Neural cell (in vitro differentiated cells): ENCODE data around the gene PGM1.
A peak's percentile ranks its signal among the peaks of the same experiment; 100 is the strongest.

Experiments
- CTCF ChIP-seq: fragments of 450-650 bp; IDR thresholded peaks from 2 replicates; pipeline ENCODE4 v1.5.1; 2014; ENCODE audit warnings: antibody characterized with exemption, mild to moderate bottlenecking, moderate library complexity; ENCODE audit not compliant: poor library complexity, severe bottlenecking
- EZH2 ChIP-seq: fragments of 200-600, 300-800 bp; shearing (Covaris generic), sonication (generic); IDR thresholded peaks from 2 replicates; pipeline ENCODE4 v1.6.1; 2014; ENCODE audit warnings: antibody characterized with exemption, low read length, borderline replicate concordance, mild to moderate bottlenecking; ENCODE audit not compliant: insufficient read depth, poor library complexity, severe bottlenecking
- MXI1 ChIP-seq: fragments of 450-650 bp; conservative IDR thresholded peaks from 2 replicates; pipeline ENCODE4 v1.6.1; 2014; ENCODE audit warnings: antibody characterized with exemption, mild to moderate bottlenecking; ENCODE audit not compliant: poor library complexity, severe bottlenecking
- POLR2AphosphoS5 ChIP-seq: IDR thresholded peaks from 2 replicates; pipeline ENCODE4 v1.6.1; 2012
- RAD21 ChIP-seq: fragments of 450-650 bp; conservative IDR thresholded peaks from 2 replicates; pipeline ENCODE4 v1.6.1; 2014; ENCODE audit warnings: antibody characterized with exemption, mild to moderate bottlenecking, moderate library complexity
- REST ChIP-seq: IDR thresholded peaks from 2 replicates; pipeline ENCODE4 v1.6.1; 2012; ENCODE audit warnings: borderline replicate concordance
- SMC3 ChIP-seq: fragments of 450-650 bp; conservative IDR thresholded peaks from 2 replicates; pipeline ENCODE4 v1.6.1; 2014; ENCODE audit warnings: antibody characterized with exemption, mild to moderate bottlenecking, moderate library complexity; ENCODE audit not compliant: poor library complexity
- TAF1 ChIP-seq: IDR thresholded peaks from 2 replicates; pipeline ENCODE4 v1.6.1; 2012; ENCODE audit warnings: low read depth

- peak; percentile 87 for TF ChIP-seq MXI1
- TF ChIP-seq CTCF: peak; percentile 28
- peak; percentile 51 for TF ChIP-seq POLR2AphosphoS5
- peak; percentile 56 for TF ChIP-seq TAF1
- no peak for TF ChIP-seq EZH2
- TF ChIP-seq REST: no peak
- no peak for TF ChIP-seq SMC3
- TF ChIP-seq RAD21: no peak
Measured at GRCh38 chr1:63593303-63593885, at the start of gene PGM1.
